GM12872 (cell line): ENCODE data around the gene HK1.

Experiments
- CTCF ChIP-seq: IDR thresholded peaks from 3 replicates; pipeline ENCODE4 v1.5.1; 2011; ENCODE audit warnings: low read depth, mild to moderate bottlenecking, low read length, moderate library complexity; ENCODE audit not compliant: insufficient read depth

Gene HK1

DNA sequence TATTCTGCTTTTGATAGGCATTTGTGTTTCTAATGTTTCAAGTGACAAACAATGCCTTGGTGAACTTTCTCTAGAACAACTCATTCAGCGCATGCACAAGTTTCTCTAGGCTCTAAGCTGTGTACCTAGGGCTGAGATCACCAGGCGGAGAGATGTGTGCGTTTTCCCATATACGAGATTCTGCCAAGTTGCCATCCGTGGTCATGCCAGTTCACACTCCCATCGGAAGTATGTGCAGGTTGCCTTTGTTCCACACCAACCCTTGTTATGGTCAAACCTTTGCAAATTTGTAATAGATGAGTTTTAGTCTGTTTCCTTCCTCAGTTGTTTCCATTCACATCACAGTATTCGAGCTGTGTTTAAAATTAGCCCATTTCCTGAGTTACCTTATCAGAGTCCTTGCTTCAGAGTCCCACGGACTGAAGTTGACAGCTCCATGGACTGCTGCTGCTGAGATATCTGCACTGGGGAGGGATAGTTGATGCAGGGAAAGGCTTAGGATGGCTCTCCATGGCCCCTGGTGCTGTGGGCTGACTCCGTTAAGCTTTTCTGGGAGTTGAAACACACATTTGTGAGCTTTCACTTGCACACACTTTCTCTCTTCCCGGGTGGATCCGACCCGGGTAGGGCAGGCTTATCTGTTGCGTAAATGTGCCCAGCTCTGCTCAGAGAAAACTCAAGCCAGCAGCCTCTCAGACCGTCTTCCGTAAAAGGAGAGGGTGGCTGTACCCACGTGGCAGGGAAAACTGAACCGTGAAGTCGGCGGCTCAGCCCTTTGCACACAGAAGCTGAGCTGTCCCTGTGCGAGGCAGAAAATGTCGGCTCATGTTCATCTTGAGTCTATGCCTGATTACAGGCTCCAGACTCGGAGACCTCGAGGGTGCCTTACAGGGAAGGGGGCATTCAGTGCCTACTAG is 49.4 kb downstream of the HK1 start:
- TF ChIP-seq CTCF, result no peak

DNA sequence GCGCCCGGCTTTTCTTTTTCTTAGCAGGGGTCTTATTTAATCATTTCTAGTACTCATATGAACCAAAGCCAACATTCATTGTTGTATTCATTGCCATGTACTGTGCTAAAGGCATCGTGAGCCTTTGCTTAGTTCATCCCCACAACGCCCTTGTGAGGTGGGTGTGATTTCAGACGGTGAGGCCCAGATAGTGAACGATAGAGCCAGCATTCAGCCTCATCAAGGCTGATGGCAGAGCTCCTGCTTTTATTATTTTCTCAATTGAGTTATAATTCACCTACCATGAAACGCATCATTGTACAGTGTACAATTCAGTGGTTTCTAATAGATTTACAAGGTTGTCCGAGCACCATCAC is 50.1 kb downstream of the HK1 start:
- TF ChIP-seq CTCF, result no peak

DNA sequence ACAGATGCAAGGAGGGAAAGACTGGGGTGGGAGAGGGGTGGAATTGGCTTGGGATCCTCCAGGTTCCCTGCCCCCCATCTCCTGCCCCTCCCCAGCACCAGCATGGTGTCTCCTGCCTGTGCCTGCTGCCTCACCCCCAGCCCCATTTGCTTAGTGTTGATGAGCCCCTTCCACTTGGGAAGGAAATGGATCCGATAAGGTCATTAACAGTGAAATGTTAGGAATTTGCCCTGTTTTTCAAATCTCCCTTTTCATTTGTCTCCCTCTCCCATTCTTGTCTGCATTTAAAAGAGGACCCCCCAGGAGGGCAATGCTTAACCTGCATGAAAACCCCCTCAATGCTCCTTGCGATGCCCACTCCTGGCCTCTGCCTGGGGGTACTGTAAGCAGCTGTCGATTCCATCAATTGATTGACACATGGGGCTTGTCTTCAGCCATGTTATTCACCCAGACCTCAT is 51.5 kb downstream of the HK1 start:
- TF ChIP-seq CTCF, result no peak

DNA sequence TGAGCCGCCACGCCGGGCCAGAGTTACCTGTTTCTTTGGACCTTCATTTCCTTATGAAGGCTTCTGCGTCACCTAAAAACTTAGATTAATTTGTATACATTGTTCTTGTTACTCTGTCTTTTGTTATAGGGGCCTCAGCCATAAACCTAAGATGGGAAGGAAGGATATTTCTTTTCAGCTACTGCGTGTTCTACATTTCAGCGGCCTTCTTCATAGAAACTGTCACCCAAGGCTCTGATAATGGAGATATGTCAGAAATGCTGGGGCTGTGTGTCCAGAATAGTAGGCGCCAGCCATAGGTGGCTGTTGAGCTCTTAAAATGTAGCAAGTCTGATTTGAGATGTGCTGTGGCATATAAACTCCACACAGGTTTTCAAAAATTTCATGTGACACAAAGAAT is 52.9 kb downstream of the HK1 start:
- TF ChIP-seq CTCF, result no peak

GRCh38 chr10:69332278-69333010 is 54.1 kb downstream of the HK1 start:
- TF ChIP-seq CTCF, result no peak

- TF ChIP-seq CTCF, result no peak
These were observed 54.9 kb downstream of the HK1 start for GRCh38 chr10:69333205-69333604.

- no peak for TF ChIP-seq CTCF
These were observed 56.2 kb downstream of the HK1 start for GRCh38 chr10:69334302-69335062.
